Activated T-cell treated with anti-CD3 and anti-CD28 coated beads, Interleukin-2, amount 50 U/mL, for 72 hours (primary cell): ENCODE measurements around the gene SEC16A. TPM values are rescaled to one million over a fixed set of nuclear protein-coding genes. Genes with fewer than 3 reads are reported as not detected.

Source experiments
- ATAC-seq, 2 donors: fragments of 150-1000 bp; cut with Tn5 transposase; replicated peaks in 1 of 2; 2 replicates each; pipeline ENCODE4 v1.10.0; 2021; ENCODE audit warnings: moderate library complexity in 2 of 2, mild to moderate bottlenecking in 1 of 2
- DNase-seq, 2 donors: peaks; one replicate each; pipeline ENCODE4 v3.0.0; 2021 to 2022; ENCODE audit warnings: mixed read lengths in 1 of 2
- H3K27ac Mint-ChIP-seq: one replicate; pipeline ENCODE4 v1.8.0; 2022; ENCODE audit warnings: mild to moderate bottlenecking, moderate library complexity, mixed read lengths
- H3K27me3 Mint-ChIP-seq: one replicate; pipeline ENCODE4 v1.8.0; 2022; ENCODE audit warnings: low read depth, mixed read lengths
- H3K36me3 Mint-ChIP-seq, 2 donors: one replicate each; pipeline ENCODE4 v1.8.0; 2022; ENCODE audit warnings: mixed read lengths in 2 of 2, mild to moderate bottlenecking in 1 of 2; ENCODE audit not compliant: insufficient read depth in 2 of 2
- H3K4me1 Mint-ChIP-seq: one replicate; pipeline ENCODE4 v1.8.0; 2022; ENCODE audit warnings: low read depth, mixed read lengths
- H3K4me3 Mint-ChIP-seq, 2 donors: one replicate each; pipeline ENCODE4 v1.8.0; 2022; ENCODE audit warnings: mild to moderate bottlenecking in 2 of 2, mixed read lengths in 2 of 2, moderate library complexity in 2 of 2
- H3K9me3 Mint-ChIP-seq, 2 donors: one replicate each; pipeline ENCODE4 v1.8.0; 2022; ENCODE audit warnings: mixed read lengths in 2 of 2
- total RNA-seq, 2 donors: library from RNA; stranded (reverse); gene quantifications; one replicate each; pipeline ENCODE4 v1.2.3, GENCODE V29; 2022

The SEC16A gene
- total RNA-seq, 2 donors from 2014 or later, result 69.5 to 74.5 TPM

- Mint-ChIP-seq H3K9me3 (no peaks in the 10 kb centered on the region), H3K4me3 (no peak overlapping the region), H3K27me3 (no peaks in the 10 kb centered on the region), H3K36me3 (peaks cover 0 to 5% of the 10 kb centered on the region in 2 donors), H3K27ac (no peak overlapping the region), H3K4me1 (peaks cover 2% of the 10 kb centered on the region)
- ATAC-seq, result no peak
- DNase-seq, result no peak
Measured at GRCh38 chr9:136525207-136525606, 42.4 kb upstream of the SEC16A start.

GRCh38 chr9:136522314-136523237, 39.7 kb upstream of the SEC16A start:
- H3K27me3 Mint-ChIP-seq, result no peaks in the 10 kb centered on the region
- H3K27ac Mint-ChIP-seq, result no peak overlapping the region
- H3K9me3 Mint-ChIP-seq, result no peaks in the 10 kb centered on the region
- no peaks in the 10 kb centered on the region for H3K4me1 Mint-ChIP-seq
- DNase-seq, result no peak
- peaks cover 0 to 3% of the 10 kb centered on the region in 2 donors for H3K36me3 Mint-ChIP-seq
- H3K4me3 Mint-ChIP-seq, result no peak overlapping the region
- ATAC-seq, result no peak

GRCh38 chr9:136521537-136521936, 38.7 kb upstream of the SEC16A start:
- no peak overlapping the region for H3K4me3 Mint-ChIP-seq
- DNase-seq (no peak), ATAC-seq (no peak)
- no peaks in the 10 kb centered on the region for H3K9me3 Mint-ChIP-seq
- H3K4me1 Mint-ChIP-seq, result no peaks in the 10 kb centered on the region
- H3K36me3 Mint-ChIP-seq, result peaks cover 0 to 3% of the 10 kb centered on the region in 2 donors
- no peak overlapping the region for H3K27ac Mint-ChIP-seq
- no peaks in the 10 kb centered on the region for H3K27me3 Mint-ChIP-seq

- Mint-ChIP-seq H3K36me3 (peaks cover 0 to 3% of the 10 kb centered on the region in 2 donors), H3K4me1 (no peaks in the 10 kb centered on the region), H3K27ac (no peak overlapping the region), H3K9me3 (no peaks in the 10 kb centered on the region), H3K4me3 (no peak overlapping the region), H3K27me3 (no peaks in the 10 kb centered on the region)
- no peak for ATAC-seq
- no peak for DNase-seq
Measured at GRCh38 chr9:136520053-136520540, 37.3 kb upstream of the SEC16A start.

- Mint-ChIP-seq H3K4me1 (no peaks in the 10 kb centered on the region), H3K36me3 (peaks cover 0 to 3% of the 10 kb centered on the region in 2 donors), H3K9me3 (no peaks in the 10 kb centered on the region), H3K27me3 (no peaks in the 10 kb centered on the region), H3K27ac (no peak overlapping the region), H3K4me3 (no peak overlapping the region)
- DNase-seq (no peak), ATAC-seq (no peak)
Measured at GRCh38 chr9:136519263-136520052, 36.6 kb upstream of the SEC16A start.

GRCh38 chr9:136518623-136519022, 35.8 kb upstream of the SEC16A start:
- no peaks in the 10 kb centered on the region for H3K9me3 Mint-ChIP-seq
- no peaks in the 10 kb centered on the region for H3K4me1 Mint-ChIP-seq
- ATAC-seq, result no peak
- H3K27ac Mint-ChIP-seq, result no peak overlapping the region
- H3K4me3 Mint-ChIP-seq, result no peak overlapping the region
- DNase-seq, result no peak
- no peaks in the 10 kb centered on the region for H3K27me3 Mint-ChIP-seq
- H3K36me3 Mint-ChIP-seq, result peaks cover 0 to 3% of the 10 kb centered on the region in 2 donors

GRCh38 chr9:136517950-136518349, 35.1 kb upstream of the SEC16A start:
- no peaks in the 10 kb centered on the region for H3K4me1 Mint-ChIP-seq
- no peaks in the 10 kb centered on the region for H3K27me3 Mint-ChIP-seq
- no peak overlapping the region for H3K4me3 Mint-ChIP-seq
- no peak for ATAC-seq
- DNase-seq, result no peak
- H3K27ac Mint-ChIP-seq, result no peak overlapping the region
- H3K9me3 Mint-ChIP-seq, result no peaks in the 10 kb centered on the region
- H3K36me3 Mint-ChIP-seq, result peaks cover 3 to 6% of the 10 kb centered on the region in 2 donors

- no peak for DNase-seq
- no peaks in the 10 kb centered on the region for H3K27me3 Mint-ChIP-seq
- no peaks in the 10 kb centered on the region for H3K9me3 Mint-ChIP-seq
- no peak overlapping the region for H3K4me3 Mint-ChIP-seq
- no peak overlapping the region for H3K27ac Mint-ChIP-seq
- ATAC-seq, result no peak
- H3K4me1 Mint-ChIP-seq, result no peaks in the 10 kb centered on the region
- peaks cover 3 to 5% of the 10 kb centered on the region in 2 donors for H3K36me3 Mint-ChIP-seq
Measured at GRCh38 chr9:136517012-136517743, 34.3 kb upstream of the SEC16A start.

GRCh38 chr9:136516191-136516654, 33.4 kb upstream of the SEC16A start:
- no peaks in the 10 kb centered on the region for H3K4me1 Mint-ChIP-seq
- DNase-seq (no peak), ATAC-seq (no peak)
- no peaks in the 10 kb centered on the region for H3K9me3 Mint-ChIP-seq
- H3K4me3 Mint-ChIP-seq, result no peak overlapping the region
- H3K27me3 Mint-ChIP-seq, result no peaks in the 10 kb centered on the region
- peaks cover 3 to 5% of the 10 kb centered on the region in 2 donors for H3K36me3 Mint-ChIP-seq
- no peak overlapping the region for H3K27ac Mint-ChIP-seq

GRCh38 chr9:136515276-136515675, 32.4 kb upstream of the SEC16A start:
- Mint-ChIP-seq H3K27me3 (no peaks in the 10 kb centered on the region), H3K4me1 (no peaks in the 10 kb centered on the region), H3K9me3 (no peaks in the 10 kb centered on the region), H3K4me3 (no peak overlapping the region), H3K27ac (no peak overlapping the region), H3K36me3 (peaks cover 3 to 5% of the 10 kb centered on the region in 2 donors)
- ATAC-seq (no peak), DNase-seq (no peak)

- Mint-ChIP-seq H3K27ac (no peak overlapping the region), H3K9me3 (no peaks in the 10 kb centered on the region), H3K4me1 (no peaks in the 10 kb centered on the region), H3K4me3 (no peak overlapping the region), H3K27me3 (no peaks in the 10 kb centered on the region), H3K36me3 (peaks cover 3 to 5% of the 10 kb centered on the region in 2 donors)
- DNase-seq (no peak), ATAC-seq (no peak)
Measured at GRCh38 chr9:136514022-136514714, 31.3 kb upstream of the SEC16A start.

- peak in 1 of 2 donors; percentile 9 for ATAC-seq
- H3K4me1 Mint-ChIP-seq, result no peaks in the 10 kb centered on the region
- no peaks in the 10 kb centered on the region for H3K9me3 Mint-ChIP-seq
- no peak overlapping the region for H3K27ac Mint-ChIP-seq
- no peaks in the 10 kb centered on the region for H3K27me3 Mint-ChIP-seq
- H3K4me3 Mint-ChIP-seq, result no peak overlapping the region
- DNase-seq, result no peak
- peaks cover 3 to 5% of the 10 kb centered on the region in 2 donors for H3K36me3 Mint-ChIP-seq
Measured at GRCh38 chr9:136513191-136513590, 30.4 kb upstream of the SEC16A start.
